IPS-11a (cell line): ENCODE data around the gene CYTH3.
"Not testable (repeated sequence)": the region's sequence is repeated elsewhere in the genome, so short reads cannot be mapped to it uniquely, and the experiment has no call there.

Source experiments
- H3K4me3 ChIP-seq: one replicate; pipeline ENCODE4 v1.5.1; 2013; ENCODE audit warnings: low read depth, low read length, control low read depth

Gene CYTH3

DNA sequence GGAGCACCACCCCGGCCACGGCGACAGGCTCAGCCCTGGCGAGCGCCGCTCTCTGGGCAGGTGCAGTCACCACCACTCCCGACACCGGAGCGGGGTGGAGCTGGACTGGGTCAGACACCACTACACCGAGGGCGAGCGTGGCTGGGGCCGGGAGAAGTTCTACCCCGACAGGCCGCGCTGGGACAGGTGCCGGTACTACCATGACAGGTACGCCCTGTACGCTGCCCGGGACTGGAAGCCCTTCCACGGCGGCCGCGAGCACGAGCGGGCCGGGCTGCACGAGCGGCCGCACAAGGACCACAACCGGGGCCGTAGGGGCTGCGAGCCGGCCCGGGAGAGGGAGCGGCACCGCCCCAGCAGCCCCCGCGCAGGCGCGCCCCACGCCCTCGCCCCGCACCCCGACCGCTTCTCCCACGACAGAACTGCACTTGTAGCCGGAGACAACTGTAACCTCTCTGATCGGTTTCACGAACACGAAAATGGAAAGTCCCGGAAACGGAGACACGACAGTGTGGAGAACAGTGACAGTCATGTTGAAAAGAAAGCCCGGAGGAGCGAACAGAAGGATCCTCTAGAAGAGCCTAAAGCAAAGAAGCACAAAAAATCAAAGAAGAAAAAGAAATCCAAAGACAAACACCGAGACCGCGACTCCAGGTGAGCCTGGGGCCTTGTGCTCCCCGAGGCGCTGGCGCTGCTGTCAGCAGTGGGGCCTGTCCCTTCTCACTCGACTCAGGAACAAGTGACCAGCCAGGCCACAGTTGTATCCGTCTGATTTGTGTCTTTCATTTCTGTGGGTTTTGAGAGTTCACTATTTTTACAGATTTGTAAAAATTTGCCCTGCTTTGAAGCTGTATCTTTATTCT is 117.7 kb downstream of the CYTH3 start:
- H3K4me3 ChIP-seq, result no peak overlapping the region

DNA sequence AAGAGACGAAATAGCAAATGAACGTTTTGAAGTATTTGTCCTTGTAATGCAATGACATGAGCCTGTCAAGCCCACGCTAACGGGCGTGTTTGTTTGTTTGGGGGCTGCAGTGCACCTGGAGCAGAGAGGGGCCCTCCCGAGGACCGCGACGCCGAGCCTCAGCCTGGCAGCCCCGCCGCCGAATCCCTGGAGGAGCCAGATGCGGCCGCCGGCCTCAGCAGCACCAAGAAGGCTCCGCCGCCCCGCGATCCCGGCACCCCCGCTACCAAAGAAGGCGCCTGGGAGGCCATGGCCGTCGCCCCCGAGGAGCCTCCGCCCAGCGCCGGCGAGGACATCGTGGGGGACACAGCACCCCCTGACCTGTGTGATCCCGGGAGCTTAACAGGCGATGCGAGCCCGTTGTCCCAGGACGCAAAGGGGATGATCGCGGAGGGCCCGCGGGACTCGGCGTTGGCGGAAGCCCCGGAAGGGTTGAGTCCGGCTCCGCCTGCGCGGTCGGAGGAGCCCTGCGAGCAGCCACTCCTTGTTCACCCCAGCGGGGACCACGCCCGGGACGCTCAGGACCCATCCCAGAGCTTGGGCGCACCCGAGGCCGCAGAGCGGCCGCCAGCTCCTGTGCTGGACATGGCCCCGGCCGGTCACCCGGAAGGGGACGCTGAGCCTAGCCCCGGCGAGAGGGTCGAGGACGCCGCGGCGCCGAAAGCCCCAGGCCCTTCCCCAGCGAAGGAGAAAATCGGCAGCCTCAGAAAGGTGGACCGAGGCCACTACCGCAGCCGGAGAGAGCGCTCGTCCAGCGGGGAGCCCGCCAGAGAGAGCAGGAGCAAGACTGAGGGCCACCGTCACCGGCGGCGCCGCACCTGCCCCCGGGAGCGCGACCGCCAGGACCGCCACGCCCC is 118.5 kb downstream of the CYTH3 start:
- H3K4me3 ChIP-seq, result no peak overlapping the region

DNA sequence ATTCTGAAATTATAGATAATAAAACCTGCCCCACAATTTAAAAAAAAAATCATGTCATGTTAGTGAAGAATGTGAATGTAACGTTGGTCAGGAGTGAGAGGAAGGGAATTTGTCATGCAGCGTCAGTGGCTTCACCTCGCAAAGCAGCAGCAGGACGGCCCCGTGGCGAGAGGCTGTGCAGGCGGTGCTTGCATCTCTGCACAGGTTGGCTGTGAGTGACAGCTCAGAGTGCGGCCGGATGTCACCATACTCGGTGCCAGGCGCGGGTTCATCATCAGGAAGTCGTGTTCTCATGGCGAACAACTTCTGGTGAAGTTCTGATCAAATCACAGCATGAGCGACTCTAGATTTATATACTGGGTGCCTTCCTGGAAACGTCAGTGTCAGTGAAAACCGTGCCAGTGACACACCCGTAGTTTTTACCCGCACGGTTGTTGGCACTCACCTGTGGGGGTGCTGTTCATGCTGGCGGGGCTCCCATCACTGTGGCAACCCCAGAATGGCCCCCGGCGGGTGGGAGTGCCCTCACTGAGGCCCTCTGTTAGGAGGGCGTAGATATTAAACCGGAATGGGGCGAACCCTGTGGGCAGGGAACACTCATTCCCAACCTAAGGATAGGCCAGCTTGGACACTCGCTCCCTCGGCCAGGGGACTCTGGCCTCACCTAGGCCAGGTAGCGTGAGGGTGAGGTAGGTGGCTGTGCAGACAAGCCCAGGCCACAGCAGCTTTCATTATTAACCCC is 120.3 kb downstream of the CYTH3 start:
- no peak overlapping the region for H3K4me3 ChIP-seq

DNA sequence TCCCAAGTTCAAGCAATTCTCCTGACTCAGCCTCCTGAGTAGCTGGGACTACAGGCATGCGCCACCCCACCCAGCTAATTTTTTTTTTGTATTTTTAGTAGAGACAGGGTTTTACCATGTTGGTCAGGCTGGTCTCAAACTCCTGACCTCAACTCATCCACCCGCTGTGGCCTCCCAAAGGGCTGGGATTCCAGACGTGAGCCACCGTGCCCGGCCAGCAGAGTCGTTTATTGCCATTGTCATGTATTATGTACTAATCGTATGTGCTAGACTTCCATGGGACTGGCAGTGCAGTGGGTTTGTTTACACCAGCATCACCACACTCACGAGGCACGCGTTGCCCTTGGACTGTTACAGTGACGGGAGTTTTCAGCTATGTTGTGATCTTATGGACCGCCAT is 120.9 kb downstream of the CYTH3 start:
- not testable (repeated sequence) for H3K4me3 ChIP-seq

DNA sequence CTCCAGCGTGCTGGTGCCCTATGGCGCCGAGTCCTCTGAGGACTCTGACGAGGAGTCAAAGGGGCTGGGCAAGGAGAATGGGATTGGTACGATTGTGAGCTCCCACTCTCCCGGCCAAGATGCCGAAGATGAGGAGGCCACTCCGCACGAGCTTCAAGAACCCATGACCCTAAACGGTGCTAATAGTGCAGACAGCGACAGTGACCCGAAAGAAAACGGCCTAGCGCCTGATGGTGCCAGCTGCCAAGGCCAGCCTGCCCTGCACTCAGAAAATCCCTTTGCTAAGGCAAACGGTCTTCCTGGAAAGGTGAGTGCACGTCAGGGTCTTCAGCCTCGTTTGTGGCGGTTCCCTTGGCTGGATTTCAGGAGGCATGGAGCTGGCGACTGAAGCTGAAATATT is 122.4 kb downstream of the CYTH3 start:
- no peak overlapping the region for H3K4me3 ChIP-seq

GRCh38 chr7:6148724-6149360 is 123.6 kb downstream of the CYTH3 start:
- no peak overlapping the region for H3K4me3 ChIP-seq

DNA sequence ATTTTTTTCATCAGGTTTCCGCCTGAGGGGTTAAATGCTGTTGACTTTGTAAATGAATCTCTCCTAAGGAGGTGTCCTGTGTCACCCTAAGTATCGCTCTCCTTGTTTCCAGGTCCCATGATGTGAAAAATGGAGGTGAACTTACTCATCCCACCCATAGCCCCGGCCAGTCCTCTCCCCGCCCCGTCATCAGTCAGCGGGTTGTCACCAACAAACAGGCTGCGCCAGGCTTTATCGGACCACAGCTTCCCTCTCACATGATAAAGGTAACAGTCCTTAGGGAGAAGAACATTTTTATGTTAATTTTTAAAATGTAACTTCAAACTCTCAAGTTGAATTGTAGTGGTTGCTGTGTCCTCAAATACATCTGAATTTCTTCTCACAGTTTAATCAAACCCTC is 124.8 kb downstream of the CYTH3 start:
- H3K4me3 ChIP-seq, result no peak overlapping the region

- H3K4me3 ChIP-seq, result no peak overlapping the region
These were observed 125.8 kb downstream of the CYTH3 start for GRCh38 chr7:6146666-6147065.

GRCh38 chr7:6143997-6144396 is 128.4 kb downstream of the CYTH3 start:
- no peak overlapping the region for H3K4me3 ChIP-seq

GRCh38 chr7:6142871-6143380 is 129.5 kb downstream of the CYTH3 start:
- H3K4me3 ChIP-seq, result no peak overlapping the region

DNA sequence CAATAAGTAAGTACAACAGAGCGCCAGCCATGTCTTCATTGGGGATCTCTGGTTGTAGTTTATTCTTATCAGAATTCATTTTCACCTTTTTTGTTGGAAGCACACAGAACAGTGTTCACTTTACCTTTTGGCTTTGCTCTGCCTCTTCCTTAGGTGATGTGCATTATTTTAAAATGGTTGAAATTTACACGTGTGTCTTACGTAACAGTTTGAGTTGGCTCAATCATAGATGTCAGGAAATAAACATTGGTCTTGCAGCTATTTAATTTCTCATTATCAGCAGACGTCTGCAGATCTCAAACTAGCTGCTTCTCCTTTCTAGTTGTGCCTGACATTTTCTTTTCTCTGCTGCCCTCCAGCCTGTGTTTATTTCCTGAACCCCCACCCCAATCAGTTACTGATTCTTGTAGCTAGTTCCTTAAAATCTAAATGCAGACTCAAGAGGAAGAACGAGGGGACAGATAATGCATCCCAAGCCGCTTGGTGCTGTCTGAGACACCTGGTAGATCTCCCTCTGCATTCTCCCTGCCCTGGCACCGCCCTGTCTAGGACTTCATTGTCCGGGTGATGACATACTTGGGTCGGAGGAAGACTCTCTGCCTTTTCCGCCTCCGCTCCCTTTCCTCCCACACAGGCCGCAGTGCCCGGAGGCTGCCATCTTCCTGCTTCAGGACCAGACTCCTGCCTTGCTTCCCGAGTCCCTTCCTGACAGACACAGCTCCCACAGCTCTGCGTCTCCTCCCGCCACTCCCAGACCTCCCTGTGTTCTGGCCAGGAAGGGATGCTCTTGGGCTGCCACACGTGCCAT is 133.0 kb downstream of the CYTH3 start:
- no peak overlapping the region for H3K4me3 ChIP-seq

GRCh38 chr7:6136475-6136874 is 135.9 kb downstream of the CYTH3 start:
- H3K4me3 ChIP-seq, result no peak overlapping the region

- H3K4me3 ChIP-seq, result no peak overlapping the region
These were observed 139.2 kb downstream of the CYTH3 start for GRCh38 chr7:6133249-6133648.

DNA sequence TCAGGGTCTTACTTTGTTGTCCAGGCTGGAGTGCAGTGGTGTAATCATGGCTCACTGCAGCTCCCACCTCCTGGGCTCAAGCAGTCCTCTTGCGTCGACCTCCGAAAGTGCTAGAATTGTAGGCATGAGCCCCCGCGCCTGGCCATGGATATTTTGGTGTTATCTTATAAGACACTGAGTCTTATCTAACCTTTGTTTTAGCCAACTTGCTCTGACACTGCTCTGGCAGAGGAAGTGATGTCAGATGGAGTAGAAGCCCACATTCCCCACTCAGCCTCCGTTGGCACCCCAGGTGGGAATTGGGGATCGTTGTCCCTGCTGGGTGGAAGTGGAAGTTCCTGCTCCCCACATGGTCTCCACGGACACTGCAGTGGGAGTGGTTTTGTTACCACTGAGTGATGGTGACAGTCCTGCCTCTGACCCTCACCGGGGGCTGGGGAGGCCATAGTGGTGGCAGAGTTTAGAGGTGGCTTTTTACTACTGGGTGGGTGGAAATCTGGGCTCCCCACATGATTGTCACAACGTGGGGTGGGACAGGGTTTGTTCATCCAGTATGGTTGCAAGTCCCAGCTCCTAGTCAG is 142.3 kb downstream of the CYTH3 start:
- H3K4me3 ChIP-seq, result no peak overlapping the region

GRCh38 chr7:6128205-6128604 is 144.2 kb downstream of the CYTH3 start:
- H3K4me3 ChIP-seq, result no peak overlapping the region

DNA sequence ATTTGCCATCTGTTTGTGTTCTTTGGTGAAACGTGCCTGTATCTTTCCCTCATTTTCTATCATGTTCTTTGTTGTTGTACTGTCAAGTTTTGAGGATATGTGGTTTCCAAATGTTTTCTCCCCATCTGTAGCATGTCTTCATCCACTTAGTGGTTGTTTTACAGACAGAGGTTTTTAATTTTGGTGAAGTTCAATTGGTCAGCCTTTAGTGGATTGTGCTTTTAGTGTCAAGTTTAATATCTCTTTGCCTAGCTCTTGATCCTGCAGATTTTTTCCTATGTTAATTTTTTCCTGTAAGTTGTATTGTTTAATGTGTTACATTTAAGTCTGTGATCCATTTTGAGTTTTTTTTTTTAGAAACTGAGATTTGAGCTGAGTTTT is 145.3 kb downstream of the CYTH3 start:
- no peak overlapping the region for H3K4me3 ChIP-seq

DNA sequence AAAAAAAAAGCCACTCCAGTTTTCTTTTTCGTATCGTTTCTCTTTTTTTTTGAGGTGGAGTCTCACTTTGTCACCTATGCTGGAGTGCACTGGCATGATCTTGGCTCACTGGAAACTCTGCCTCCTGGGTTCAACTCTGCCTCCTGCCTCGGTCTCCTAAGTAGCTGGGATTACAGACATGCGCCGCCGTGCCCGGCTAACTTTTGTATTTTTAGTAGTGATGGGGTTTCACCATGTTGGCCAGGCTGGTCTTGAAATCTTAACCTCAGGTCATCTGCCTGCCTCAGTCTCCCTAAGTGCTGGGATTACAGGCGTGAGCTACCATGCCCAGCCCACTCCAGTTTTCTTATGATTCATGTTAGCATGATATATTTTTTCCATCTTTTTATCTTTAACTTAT is 148.6 kb downstream of the CYTH3 start:
- no peak overlapping the region for H3K4me3 ChIP-seq

DNA sequence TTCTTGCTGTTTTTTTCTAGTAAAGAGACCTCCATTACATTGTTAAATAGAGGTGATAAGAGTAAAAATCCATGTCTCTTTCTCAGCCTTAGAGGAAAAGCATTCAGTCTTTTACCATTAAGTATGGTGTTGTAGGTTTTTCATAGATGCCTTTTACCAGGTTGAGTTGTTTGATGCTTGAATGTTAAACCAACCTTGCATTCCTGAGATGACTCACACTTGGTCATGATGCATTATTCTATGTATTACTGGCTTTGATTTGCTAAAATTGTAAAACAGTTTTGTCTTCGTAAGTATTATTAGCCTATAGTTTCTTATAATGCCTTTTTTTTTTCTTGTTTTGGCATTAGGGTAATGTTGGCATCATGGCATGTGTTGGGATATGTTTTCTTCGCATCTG is 151.3 kb downstream of the CYTH3 start:
- H3K4me3 ChIP-seq, result no peak overlapping the region

DNA sequence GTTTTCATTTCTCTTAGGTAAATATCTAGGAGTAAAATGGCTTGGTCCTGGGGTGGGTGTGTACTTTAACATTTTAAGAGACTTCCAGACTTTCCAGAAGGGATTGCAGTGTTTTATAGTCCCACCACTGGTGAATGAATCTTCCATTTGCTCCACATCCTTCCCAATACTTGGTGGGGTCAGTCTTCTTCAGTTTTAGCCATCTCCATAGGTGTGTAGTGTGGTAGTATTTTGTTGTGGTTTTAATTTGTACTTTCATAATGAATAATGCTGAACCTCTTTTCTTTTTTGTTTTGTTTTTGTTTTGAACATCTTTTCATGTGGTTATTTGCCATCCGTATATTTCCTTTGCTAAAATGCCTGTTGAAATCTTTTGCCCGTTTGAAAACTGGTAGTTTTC is 154.9 kb downstream of the CYTH3 start:
- no peak overlapping the region for H3K4me3 ChIP-seq

GRCh38 chr7:6116211-6116610 is 156.2 kb downstream of the CYTH3 start:
- no peak overlapping the region for H3K4me3 ChIP-seq
